HCT116 (cell line): ENCODE results near the gene OPN1SW.

Experiments used
- EZH2 ChIP-seq: fragments of 200-600 bp; sonication (generic); IDR thresholded peaks from 2 replicates; pipeline ENCODE4 v1.6.1; 2017; ENCODE audit warnings: antibody characterized with exemption, mixed run types
- EZH2phosphoT487 ChIP-seq: fragments of 200-600 bp; IDR thresholded peaks from 2 replicates; pipeline ENCODE4 v1.6.1; 2018; ENCODE audit warnings: antibody characterized with exemption, borderline replicate concordance
- TF ChIP-seq, protein P1 (sequence below), 3 experiments: fragments of 200-600 bp in 1 of 3; sonication (generic) in 1 of 3; IDR thresholded peaks in 2 of 3; conservative IDR thresholded peaks in 1 of 3; 2 replicates each; pipeline ENCODE4 v1.5.1; 2012 to 2017; ENCODE audit warnings: low read depth in 2 of 3, low read length in 2 of 3, antibody characterized with exemption in 1 of 3, borderline replicate concordance in 1 of 3, control low read depth in 1 of 3, mild to moderate bottlenecking in 1 of 3, mixed read lengths in 1 of 3, mixed run types in 1 of 3, moderate library complexity in 1 of 3; ENCODE audit not compliant: insufficient read depth in 1 of 3

DNA sequence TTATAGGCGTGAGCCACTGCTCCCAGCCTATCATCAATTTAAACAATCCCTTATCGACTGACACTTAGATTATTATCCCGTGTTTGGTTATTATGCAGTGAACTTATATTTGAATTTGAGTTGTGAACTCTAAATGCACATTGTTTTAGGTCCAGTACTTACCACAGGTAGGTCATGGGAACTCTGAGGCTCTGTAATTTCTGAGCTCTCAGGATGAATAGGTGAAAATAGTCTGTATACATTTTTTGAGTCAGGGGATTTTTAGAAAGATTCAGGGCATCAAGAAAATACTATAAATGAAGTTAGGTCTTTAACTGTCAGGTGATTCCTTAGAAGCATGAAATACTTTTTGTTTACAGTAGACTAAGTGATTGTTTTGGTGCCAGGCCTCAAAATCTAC is 25.0 kb upstream of the OPN1SW start:
- TF ChIP-seq EZH2phosphoT487 (no peak), EZH2 (no peak)
- TF ChIP-seq, protein P1, sequence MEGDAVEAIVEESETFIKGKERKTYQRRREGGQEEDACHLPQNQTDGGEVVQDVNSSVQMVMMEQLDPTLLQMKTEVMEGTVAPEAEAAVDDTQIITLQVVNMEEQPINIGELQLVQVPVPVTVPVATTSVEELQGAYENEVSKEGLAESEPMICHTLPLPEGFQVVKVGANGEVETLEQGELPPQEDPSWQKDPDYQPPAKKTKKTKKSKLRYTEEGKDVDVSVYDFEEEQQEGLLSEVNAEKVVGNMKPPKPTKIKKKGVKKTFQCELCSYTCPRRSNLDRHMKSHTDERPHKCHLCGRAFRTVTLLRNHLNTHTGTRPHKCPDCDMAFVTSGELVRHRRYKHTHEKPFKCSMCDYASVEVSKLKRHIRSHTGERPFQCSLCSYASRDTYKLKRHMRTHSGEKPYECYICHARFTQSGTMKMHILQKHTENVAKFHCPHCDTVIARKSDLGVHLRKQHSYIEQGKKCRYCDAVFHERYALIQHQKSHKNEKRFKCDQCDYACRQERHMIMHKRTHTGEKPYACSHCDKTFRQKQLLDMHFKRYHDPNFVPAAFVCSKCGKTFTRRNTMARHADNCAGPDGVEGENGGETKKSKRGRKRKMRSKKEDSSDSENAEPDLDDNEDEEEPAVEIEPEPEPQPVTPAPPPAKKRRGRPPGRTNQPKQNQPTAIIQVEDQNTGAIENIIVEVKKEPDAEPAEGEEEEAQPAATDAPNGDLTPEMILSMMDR (IDR thresholded peaks at IDR 0.05 in 2 of 3, conservative IDR thresholded peaks at IDR 0.05 in 1 of 3; ENCODE audit: borderline replicate concordance in 1 of 3, insufficient read depth in 1 of 3, low read depth in 2 of 3, low read length in 2 of 3) = no peak
